Panc1 (cell line): Measurements from ENCODE around the gene GPATCH8. TPM values are rescaled to one million over a fixed set of nuclear protein-coding genes. Genes with fewer than 3 reads are reported as not detected.
A peak's percentile ranks its signal among the peaks of the same experiment; 100 is the strongest.

Source experiments
- ATAC-seq: fragments of 200-7000 bp; cut with Tn5 transposase; 2 replicates; pipeline ENCODE4 v1.9.1; 2020; ENCODE audit warnings: mild to moderate bottlenecking, moderate library complexity
- BruUV-seq: library from RNA; stranded (reverse); fragments of 400-500 nt; replicated peaks from 2 replicates; lab custom pipeline; 2021; lab: Mats Ljungman, UMichigan
- CTCF ChIA-PET: fragments of 300-600 bp; sonication (Branson Sonifier 250); formaldehyde crosslinking; loops from one replicate; lab custom pipeline; 2022; ENCODE audit warnings: antibody characterized with exemption; lab: Charles Lee
- POLR2A ChIA-PET: fragments of 300-600 bp; sonication (Branson Sonifier 250); formaldehyde crosslinking; loops from one replicate; lab custom pipeline; 2022; ENCODE audit warnings: antibody characterized with exemption; lab: Charles Lee
- DNase-seq: peaks from one replicate; pipeline ENCODE4 v3.0.0-alpha.2; 2010; ENCODE audit warnings: low read depth, low spot score
- H3K27ac ChIP-seq: 2 replicates; pipeline ENCODE4 v1.5.1; 2011; ENCODE audit warnings: mild to moderate bottlenecking, low read length, inconsistent platforms
- H3K27me3 ChIP-seq: fragments of 200-500 bp; sonication (Bioruptor generic); 2 replicates; pipeline ENCODE4 v1.6.0; 2014; ENCODE audit warnings: low read length, inconsistent platforms; ENCODE audit not compliant: control insufficient read depth, insufficient read depth
- H3K36me3 ChIP-seq: fragments of 200-500 bp; sonication (Bioruptor generic); 2 replicates; pipeline ENCODE4 v1.5.1; 2014; ENCODE audit warnings: inconsistent platforms, mild to moderate bottlenecking, low read length, moderate library complexity; ENCODE audit not compliant: control insufficient read depth, insufficient read depth
- H3K4me1 ChIP-seq: 2 replicates; pipeline ENCODE4 v1.5.1; 2011; ENCODE audit warnings: inconsistent platforms, mild to moderate bottlenecking, low read length, moderate library complexity; ENCODE audit not compliant: control insufficient read depth, insufficient read depth
- H3K4me3 ChIP-seq, 2 experiments: 2 replicates each; pipeline ENCODE4 v1.5.1; 2011 to 2012; ENCODE audit warnings: low read depth in 2 of 2, low read length in 2 of 2, mild to moderate bottlenecking in 2 of 2, inconsistent platforms in 1 of 2, moderate library complexity in 1 of 2
- H3K9me3 ChIP-seq: fragments of 200-500 bp; sonication (Bioruptor generic); 2 replicates; pipeline ENCODE4 v1.5.1; 2014; ENCODE audit warnings: low read depth, mild to moderate bottlenecking, inconsistent platforms, low read length, moderate library complexity; ENCODE audit not compliant: control insufficient read depth, insufficient read depth
- CTCF ChIP-seq: fragments of 450-650 bp; IDR thresholded peaks from 2 replicates; pipeline ENCODE4 v1.5.1; 2017; ENCODE audit warnings: mild to moderate bottlenecking
- POLR2AphosphoS5 ChIP-seq: IDR thresholded peaks from 2 replicates; pipeline ENCODE4 v1.6.1; 2012; ENCODE audit warnings: mild to moderate bottlenecking, low read depth, low read length, moderate library complexity
- REST ChIP-seq, 2 experiments: IDR thresholded peaks; 2 replicates each; pipeline ENCODE4 v1.6.1; 2011 to 2012; ENCODE audit warnings: low read depth in 2 of 2, control low read depth in 1 of 2, low read length in 1 of 2, mild to moderate bottlenecking in 1 of 2, moderate library complexity in 1 of 2; ENCODE audit not compliant: insufficient read depth in 1 of 2
- SIN3A ChIP-seq: IDR thresholded peaks from 2 replicates; pipeline ENCODE4 v1.6.1; 2012; ENCODE audit warnings: low read depth, mild to moderate bottlenecking, low read length, moderate library complexity, borderline replicate concordance; ENCODE audit not compliant: insufficient read depth
- TCF7L2 ChIP-seq: IDR thresholded peaks from 2 replicates; pipeline ENCODE4 v1.6.1; 2011; ENCODE audit warnings: mild to moderate bottlenecking, low read depth, low read length, inconsistent platforms
- in situ Hi-C: cut with HindIII; loops from 2 replicates; pipeline ENCODE4 v1.10.0; 2016; ENCODE audit warnings: low sequenced_read_pairs, low pct_unique_long_range_greater_than_20kb
- intact Hi-C: fragments of 100-400 bp; cut with micrococcal nuclease; formaldehyde crosslinking; loops from one replicate; pipeline ENCODE4 v1.10.0; 2022; ENCODE audit not compliant: unreplicated experiment
- total RNA-seq: library from RNA; stranded (reverse); gene quantifications from one replicate; pipeline ENCODE4 v1.2.1, GENCODE V29; 2021; ENCODE audit not compliant: unreplicated experiment

GPATCH8 gene
- total RNA-seq, 1 experiment from 2014 or later: 30.8 TPM

- Histone ChIP-seq H3K9me3 (no peaks in the 10 kb centered on the region), H3K4me3 (no peak overlapping the region), H3K4me1 (no peaks in the 10 kb centered on the region), H3K27me3 (no peaks in the 10 kb centered on the region), H3K36me3 (no peaks in the 10 kb centered on the region), H3K27ac (no peak overlapping the region)
- no peak for ATAC-seq
- no peak for DNase-seq
- BruUV-seq: no TSS peak
- intact Hi-C loops (no loop called here), in situ Hi-C loops (no loop called here)
- ChIA-PET POLR2A (no interaction called here), CTCF (no interaction called here)
- TF ChIP-seq TCF7L2 (no peak), CTCF (no peak), SIN3A (no peak), POLR2AphosphoS5 (no peak), REST (IDR thresholded peaks at IDR 0.05; ENCODE audit: insufficient read depth in 1 of 2, low read depth in 2 of 2, low read length in 1 of 2) (no peak)
These were observed 23.9 kb upstream of the GPATCH8 start for GRCh38 chr17:44527102-44527501.

- in situ Hi-C loops: no loop called here
- H3K27ac ChIP-seq: no peak overlapping the region
- H3K9me3 ChIP-seq: no peaks in the 10 kb centered on the region
- intact Hi-C loops: no loop called here
- TF ChIP-seq SIN3A (no peak), TCF7L2 (no peak), CTCF (no peak), POLR2AphosphoS5 (no peak), REST (IDR thresholded peaks at IDR 0.05; ENCODE audit: insufficient read depth in 1 of 2, low read depth in 2 of 2, low read length in 1 of 2) (no peak)
- H3K4me1 ChIP-seq: no peaks in the 10 kb centered on the region
- H3K36me3 ChIP-seq: no peaks in the 10 kb centered on the region
- ChIA-PET POLR2A (interaction anchor here (0.5 kb wide), 1 partner anchor 50 kb away, joined by 4 read pairs; no protein-coding TSS in a partner anchor), CTCF (interaction anchor here (0.6 to 1.1 kb wide), 9 partner anchors 21 to 117 kb away, joined by 3 to 5 read pairs (median 4); partner anchors contain the start of gene GPATCH8)
- BruUV-seq: no TSS peak
- 0 out of 2 replicates have a peak, but pooled peaks have one; percentile 17 for ATAC-seq
- no peaks in the 10 kb centered on the region for H3K27me3 ChIP-seq
- no peak overlapping the region for H3K4me3 ChIP-seq
- DNase-seq: no peak
These were observed 20.4 kb upstream of the GPATCH8 start for GRCh38 chr17:44523672-44523972.
